Superior temporal gyrus (tissue), 1 donor: ENCODE data around the gene TMEM237.
"Not testable (repeated sequence)": the region's sequence is repeated elsewhere in the genome, so short reads cannot be mapped to it uniquely, and the experiment has no call there.

Experiments used
- DNase-seq: peaks from one replicate; pipeline ENCODE4 v3.0.0-alpha.2; 2016; ENCODE audit errors: extremely low spot score

Gene TMEM237

DNA sequence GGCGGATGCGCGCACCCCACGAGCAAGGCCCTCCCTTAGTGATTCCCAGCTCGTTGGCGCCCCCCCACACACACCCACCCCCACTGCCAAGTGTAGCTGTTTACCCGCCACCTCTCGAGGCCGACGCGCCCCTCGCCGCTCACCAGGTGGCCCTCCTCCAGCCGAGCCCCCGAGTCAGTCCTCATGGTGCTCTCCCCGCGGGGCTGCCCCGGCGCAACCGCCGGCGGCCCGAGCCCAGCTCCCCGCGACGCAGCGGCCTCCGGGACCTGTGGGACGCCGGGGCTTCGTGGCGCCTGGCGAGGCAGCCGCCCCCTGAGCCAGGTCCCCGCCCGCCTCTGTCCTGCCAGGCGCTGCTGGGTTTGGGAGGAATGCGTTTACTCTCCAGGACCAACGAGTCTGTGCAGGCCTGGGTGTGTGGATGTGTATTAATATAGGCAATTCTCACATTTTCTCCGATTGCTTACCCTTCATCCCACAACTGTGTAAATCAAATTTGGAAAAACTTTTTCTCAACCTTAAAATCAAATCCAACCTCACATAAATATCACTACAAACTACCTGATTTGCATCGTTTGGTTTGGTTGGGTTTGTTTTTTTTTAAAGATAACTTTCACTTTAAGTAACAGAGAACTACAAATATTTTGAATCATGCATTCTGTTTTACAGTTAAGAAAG is at the start of gene TMEM237:
TMEM237 (minus strand) TSS at position 288 of the 675 bp plus-strand sequence; CDS start at position 185, 103 bp downstream.
- peak; percentile 54 for DNase-seq

- DNase-seq: no peak
These were observed 41.9 kb upstream of the TMEM237 start for GRCh38 chr2:201685156-201685555.

- DNase-seq: no peak
These were observed 37.4 kb upstream of the TMEM237 start for GRCh38 chr2:201680743-201681142.

- DNase-seq: no peak
These were observed 35.1 kb upstream of the TMEM237 start for GRCh38 chr2:201678401-201678800.

DNA sequence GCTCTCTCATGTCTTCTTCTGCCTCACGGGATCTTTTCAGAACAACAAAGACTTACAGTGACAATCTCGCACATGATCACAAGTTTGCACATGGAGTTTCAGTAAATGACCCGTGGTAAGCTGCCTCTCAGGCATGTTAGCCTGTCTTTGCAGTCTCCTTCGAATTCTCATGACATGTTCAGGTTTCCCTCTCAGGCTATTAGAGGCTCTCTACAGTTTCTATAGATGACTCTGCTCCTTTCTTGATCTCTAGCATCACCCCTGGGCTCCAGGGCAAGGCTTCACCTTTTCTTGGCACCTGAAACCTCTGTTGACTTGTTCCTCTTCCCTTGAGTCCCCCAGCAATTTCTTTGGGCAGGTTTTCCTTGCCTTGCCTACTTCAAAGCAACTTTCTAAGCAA is 32.2 kb upstream of the TMEM237 start:
- DNase-seq: no peak

DNA sequence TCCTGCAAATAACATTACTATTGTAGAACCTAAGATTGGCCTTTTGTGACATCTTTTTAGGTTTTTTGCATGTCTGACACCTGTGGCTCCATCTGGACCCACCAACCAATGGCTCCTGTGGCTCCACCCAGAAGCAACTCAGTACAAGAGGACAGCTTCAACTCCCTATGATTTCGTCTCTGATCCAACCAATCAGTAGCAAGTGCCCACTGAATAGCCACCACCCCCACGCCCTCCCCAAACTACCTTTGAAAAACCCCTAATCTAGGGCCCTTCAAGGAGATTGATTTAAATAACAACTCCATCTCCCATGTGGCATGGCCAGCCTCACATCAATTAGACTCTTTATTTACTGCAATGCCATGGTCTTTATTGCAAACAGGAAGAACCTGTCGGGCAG is 31.5 kb upstream of the TMEM237 start:
- DNase-seq: no peak

- DNase-seq: no peak
These were observed 31.0 kb upstream of the TMEM237 start for GRCh38 chr2:201674298-201674697.

DNA sequence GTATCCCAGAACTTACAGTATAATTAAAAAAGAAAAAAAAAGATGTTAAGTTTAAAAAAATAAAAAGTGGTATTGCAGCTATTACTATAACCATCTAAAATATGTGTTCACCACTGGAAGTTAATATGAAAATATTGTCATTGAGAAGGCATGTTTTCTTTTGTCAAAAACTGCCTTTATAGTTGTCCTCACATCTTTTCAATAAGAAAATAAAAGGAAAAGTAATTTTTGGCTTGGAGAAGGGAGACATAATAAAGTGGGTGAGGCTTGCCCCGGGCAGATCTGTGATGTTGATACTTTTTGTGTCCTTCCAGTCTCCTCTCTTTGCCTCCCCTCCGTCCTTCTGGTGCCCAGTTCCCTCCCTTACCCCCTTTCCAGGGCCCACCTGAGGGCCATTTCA is 30.2 kb upstream of the TMEM237 start:
- no peak for DNase-seq

- not testable (repeated sequence) for DNase-seq
These were observed 27.9 kb upstream of the TMEM237 start for GRCh38 chr2:201671205-201671604.

DNA sequence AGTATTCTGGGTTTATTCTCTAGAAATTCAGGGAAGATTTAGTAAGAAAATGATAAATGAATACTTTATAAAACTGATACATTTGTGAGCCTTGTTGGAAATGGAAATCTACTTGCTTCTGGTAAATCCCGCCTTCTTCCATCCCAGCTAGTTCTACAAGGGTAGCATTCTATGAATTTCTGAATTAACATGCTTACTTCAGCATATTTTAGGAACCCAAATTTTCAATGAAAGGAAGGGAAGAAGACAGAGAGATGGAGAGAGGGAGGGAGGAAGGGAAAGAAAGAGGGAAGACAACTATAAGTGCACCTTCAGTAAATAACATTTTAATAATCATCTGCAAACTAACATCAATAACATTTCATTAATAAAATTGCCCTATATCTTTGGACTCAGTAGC is 26.6 kb upstream of the TMEM237 start:
- no peak for DNase-seq

DNA sequence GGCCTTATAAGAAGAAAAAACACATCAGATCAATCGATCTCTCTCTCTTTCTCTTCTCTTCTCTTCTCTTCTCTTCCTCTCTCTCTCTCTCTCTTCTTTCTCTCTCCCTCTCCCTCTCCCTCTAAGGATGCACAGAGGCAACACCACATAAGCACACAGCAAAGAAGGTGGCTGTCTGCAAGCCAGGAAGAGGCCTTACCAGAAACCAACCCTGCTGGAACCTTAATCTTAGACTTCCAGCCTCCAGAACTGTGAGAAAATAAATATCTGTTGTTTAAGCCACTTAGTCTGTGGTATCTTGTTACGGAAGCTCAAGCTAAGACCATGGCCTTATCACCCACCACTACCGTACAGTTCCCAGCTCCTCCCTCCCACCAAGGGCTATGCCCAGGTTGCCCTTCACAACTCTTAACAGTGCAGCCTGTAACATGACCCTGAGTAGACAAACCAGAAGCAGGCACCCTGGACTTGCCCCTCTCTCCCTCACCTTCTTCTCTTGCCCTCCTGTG is 25.2 kb upstream of the TMEM237 start:
- no peak for DNase-seq

DNA sequence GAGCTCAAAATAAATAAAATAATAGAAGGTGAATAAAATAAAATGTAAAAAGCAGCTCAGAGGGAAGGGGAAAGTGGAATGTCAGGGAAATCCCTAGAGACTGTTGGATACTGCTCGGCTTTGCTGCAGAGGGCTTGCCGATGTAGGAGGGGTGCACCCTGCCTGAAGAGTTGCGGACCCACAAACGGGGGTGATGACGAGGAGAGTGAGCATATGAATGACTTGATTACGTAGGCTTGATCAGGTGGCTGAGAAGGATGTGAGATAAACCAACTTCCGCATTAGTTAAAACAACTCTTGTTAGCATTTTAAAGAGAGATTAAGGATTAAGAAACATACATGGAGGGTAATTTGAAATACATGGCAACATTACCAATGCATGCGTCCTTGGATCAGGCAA is 21.0 kb upstream of the TMEM237 start:
- no peak for DNase-seq

DNA sequence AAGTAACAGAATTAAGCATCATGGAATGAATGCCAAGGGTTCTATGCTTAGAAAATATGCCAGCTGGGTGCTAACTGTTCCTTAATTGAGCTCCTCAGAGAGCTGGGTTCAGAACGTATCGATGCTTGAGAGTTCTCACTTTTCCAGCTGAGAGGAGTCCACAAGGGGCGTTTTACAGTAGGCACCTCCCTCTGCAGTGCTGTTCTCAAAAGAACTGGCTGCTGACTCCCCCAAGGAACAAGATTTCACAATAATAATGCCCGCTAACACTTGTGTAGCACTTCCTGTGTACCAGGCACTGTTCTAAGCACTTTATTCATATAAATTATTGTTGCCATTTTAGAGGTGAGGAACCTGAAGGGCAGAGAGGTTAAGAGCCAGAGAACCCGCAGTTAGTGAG is 18.1 kb upstream of the TMEM237 start:
- no peak for DNase-seq

DNA sequence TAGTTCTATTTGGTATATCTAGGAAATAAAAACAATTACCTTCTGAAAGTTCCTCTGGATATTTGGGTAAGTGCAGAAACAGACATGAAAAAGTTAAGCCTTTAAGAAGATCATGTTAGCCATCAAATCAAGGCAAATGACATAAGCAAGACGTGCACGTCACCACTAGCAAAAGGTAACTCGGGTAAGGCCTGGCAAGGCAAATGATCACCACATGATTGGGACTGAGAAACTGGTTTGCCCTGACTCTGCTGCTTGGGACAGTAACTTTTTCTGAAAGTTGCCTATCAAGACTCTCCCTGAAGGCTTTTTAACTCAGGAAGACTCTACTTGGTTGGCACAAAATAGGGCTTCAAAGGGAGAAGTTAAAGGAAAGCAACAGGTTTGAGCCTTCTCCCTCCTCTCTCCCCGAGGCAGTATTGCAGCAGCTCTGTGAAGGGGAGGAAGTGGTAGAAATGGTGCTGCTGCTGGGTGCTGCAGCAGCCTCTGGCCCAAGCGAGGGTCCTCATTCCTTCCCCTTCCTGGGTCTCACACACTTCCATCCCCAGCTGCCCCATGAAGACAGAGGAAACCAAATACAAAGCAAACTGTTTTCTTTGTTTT is 17.1 kb upstream of the TMEM237 start:
- no peak for DNase-seq

- no peak for DNase-seq
These were observed 13.4 kb upstream of the TMEM237 start for GRCh38 chr2:201656740-201657139.

GRCh38 chr2:201656102-201656501 is 12.8 kb upstream of the TMEM237 start:
- no peak for DNase-seq

GRCh38 chr2:201654616-201655384 is 11.5 kb upstream of the TMEM237 start:
- DNase-seq: no peak

- DNase-seq: no peak
These were observed 9.9 kb upstream of the TMEM237 start for GRCh38 chr2:201653221-201653620.

DNA sequence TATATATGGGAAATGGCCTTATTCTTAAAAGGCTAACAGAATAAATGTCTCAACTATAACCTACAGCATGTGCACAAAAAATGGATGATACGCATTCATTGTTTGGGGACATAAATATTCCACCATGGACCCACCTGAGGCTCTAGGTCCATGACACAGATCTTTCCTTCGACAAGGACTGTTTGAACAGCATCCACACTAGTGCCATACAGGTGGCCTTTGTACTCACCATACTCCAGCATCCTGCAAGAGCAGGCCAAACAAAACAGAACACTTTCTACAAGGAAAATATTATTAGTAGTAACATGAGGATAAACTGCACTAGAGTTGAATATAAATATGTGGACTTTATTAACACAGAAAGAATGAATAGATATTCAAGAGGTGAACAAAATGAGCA is 6.1 kb upstream of the TMEM237 start:
- no peak for DNase-seq

DNA sequence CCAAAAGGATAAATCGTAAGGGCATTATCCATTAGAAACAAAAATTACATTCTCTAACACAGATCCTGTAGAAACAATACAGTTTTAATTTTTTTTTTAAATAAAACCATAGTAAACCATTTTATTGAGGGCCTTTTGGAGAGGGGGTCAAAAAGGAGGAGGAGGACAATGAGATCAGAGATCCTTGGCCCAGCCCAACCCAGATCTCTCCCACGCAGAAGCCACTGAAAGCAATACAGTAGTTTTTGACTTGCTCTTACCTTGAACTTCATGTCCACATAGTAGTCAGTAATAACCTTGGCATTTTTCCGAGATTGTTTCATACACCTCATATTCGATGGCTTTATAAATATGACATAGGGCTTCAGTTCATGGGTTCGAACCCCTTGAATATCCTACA is 4.1 kb upstream of the TMEM237 start:
- no peak for DNase-seq

DNA sequence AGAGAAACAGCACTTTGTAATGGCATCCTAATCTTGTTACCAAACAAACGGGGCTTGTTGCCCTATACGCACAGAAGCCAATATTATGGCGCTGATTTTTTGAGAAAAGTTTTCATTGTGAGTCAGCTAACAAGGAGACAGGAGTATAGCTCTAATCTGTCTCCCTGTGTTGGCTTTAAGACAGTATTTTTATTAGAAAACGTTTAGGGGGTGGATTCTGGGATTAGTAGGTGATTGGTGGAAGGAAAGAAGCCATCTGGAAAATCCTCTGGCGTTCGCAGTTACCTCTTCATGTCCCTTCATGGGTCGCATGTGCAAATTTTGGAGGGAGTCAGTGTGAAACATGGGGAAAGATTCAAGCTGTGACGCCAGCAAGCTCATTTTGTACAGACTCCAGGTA is 698 bp upstream of the TMEM237 start:
- peak; percentile 57 for DNase-seq

DNA sequence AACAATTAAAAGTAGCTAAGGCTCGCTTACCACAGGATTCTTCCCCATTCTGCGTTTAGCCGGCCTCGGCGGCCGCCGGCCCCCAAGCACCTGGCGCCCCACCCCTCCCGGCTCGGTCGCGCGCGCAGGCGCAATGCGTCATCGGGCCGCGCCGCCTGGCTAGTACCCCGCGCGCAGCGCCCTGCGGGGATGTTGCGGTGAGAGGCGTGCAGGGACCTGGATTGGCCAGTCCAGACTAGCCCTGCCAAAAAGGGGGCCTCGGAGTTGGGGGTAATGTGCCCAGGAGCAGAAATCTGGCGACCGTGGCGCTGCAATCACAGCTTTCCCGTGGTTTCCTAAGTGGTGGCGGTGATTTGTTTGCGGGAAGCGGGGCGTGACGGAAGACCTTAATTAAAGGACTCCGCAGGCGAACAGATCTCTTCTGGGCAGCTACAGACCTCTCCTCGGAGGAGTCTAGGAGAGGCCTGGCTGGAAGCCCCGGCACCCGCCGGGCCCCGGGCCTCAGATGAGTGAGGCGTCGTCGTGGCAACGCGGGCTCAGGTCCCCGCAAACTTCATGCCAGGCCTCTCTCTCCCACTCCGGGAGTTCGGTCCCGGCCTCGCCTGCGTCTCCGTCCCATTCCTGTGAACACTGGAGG is 606 bp downstream of the TMEM237 start:
- DNase-seq: peak; percentile 82
